ENCODE data around the gene ZBTB7C.

ZBTB7C gene

DNA sequence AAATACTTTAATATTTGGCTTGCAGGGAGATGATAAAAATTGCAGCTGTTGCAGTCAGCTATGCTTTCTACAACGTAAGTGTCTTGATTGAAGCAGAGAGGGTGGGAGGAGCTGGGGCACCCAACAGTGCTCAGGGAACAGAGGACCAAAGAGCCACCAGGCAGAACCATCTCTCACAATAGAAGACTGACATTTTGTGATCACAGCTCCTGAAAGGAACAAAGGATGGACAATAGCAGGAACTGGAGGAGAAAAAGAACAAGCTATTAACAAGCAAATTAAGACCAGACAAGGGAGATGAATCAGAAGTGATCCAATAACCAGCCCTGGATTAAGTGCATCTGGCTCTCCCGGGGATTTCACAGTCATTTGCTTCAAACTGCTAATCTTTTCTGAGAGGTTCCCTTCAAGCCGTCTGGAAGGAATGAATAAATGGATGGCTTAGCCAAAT is 413.1 kb downstream of the ZBTB7C start:
- no peaks in the 10 kb centered on the region for H3K79me2 ChIP-seq (ENCODE audit: insufficient read depth, low read length)
- TF ChIP-seq EZH2phosphoT487 (conservative IDR thresholded peaks at IDR 0.05; ENCODE audit: low read length), result no peak
- TF ChIP-seq, protein P1, sequence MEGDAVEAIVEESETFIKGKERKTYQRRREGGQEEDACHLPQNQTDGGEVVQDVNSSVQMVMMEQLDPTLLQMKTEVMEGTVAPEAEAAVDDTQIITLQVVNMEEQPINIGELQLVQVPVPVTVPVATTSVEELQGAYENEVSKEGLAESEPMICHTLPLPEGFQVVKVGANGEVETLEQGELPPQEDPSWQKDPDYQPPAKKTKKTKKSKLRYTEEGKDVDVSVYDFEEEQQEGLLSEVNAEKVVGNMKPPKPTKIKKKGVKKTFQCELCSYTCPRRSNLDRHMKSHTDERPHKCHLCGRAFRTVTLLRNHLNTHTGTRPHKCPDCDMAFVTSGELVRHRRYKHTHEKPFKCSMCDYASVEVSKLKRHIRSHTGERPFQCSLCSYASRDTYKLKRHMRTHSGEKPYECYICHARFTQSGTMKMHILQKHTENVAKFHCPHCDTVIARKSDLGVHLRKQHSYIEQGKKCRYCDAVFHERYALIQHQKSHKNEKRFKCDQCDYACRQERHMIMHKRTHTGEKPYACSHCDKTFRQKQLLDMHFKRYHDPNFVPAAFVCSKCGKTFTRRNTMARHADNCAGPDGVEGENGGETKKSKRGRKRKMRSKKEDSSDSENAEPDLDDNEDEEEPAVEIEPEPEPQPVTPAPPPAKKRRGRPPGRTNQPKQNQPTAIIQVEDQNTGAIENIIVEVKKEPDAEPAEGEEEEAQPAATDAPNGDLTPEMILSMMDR (IDR thresholded peaks at IDR 0.05; ENCODE audit: insufficient read depth, low read length, poor library complexity, severe bottlenecking), result no peak
- no peaks in the 10 kb centered on the region for H3K9me2 ChIP-seq (replicated peaks; ENCODE audit: insufficient read depth, low read length)
- H3K4me3 ChIP-seq (ENCODE audit: insufficient read depth, low read length, poor library complexity, severe bottlenecking), result no peak overlapping the region
- no peaks in the 10 kb centered on the region for H3K27me3 ChIP-seq (ENCODE audit: low read length)
- no peak overlapping the region for H3K4me2 ChIP-seq (ENCODE audit: low read depth, low read length, poor library complexity, severe bottlenecking)
- no peaks in the 10 kb centered on the region for H3F3A ChIP-seq (ENCODE audit: insufficient read depth)
- H2AFZ ChIP-seq (ENCODE audit: low read depth, low read length, severe bottlenecking), result no peak overlapping the region
- no peak overlapping the region for H3K27ac ChIP-seq (ENCODE audit: low read depth, low read length)
- H3K9ac ChIP-seq (ENCODE audit: low read length), result no peak overlapping the region
- no peaks in the 10 kb centered on the region for H3K36me3 ChIP-seq (ENCODE audit: low read length)
- peaks cover 12% of the 10 kb centered on the region; the same call in 1 of the 2 replicates for H3K9me3 ChIP-seq (ENCODE audit: insufficient read depth, low read length)
- H4K20me1 ChIP-seq (ENCODE audit: low read depth, low read length), result no peaks in the 10 kb centered on the region

DNA sequence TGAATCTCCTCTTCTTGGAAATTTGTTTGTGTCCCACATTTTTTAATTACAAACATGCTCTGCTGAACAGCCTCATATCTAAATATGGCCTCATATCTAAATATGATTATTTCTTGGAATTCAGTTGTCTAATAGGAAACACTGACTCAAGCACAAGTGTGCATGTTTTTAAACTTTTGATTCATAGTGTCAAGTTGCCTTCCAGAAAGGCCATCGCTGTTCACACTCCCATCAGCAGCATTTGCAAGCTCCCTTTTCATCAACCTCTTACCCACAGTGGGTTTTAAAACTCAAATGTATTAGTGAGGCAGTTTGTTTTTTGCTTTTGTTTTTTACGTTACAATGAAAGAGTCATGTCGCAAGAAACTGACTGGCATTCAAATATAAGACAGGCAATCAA is 413.5 kb downstream of the ZBTB7C start:
- Histone ChIP-seq H3F3A (ENCODE audit: insufficient read depth) (no peaks in the 10 kb centered on the region), H2AFZ (ENCODE audit: low read depth, low read length, severe bottlenecking) (no peak overlapping the region), H3K4me3 (ENCODE audit: insufficient read depth, low read length, poor library complexity, severe bottlenecking) (no peak overlapping the region), H3K9me2 (replicated peaks; ENCODE audit: insufficient read depth, low read length) (no peaks in the 10 kb centered on the region), H3K9ac (ENCODE audit: low read length) (no peak overlapping the region), H3K27ac (ENCODE audit: low read depth, low read length) (no peak overlapping the region), H4K20me1 (ENCODE audit: low read depth, low read length) (no peaks in the 10 kb centered on the region), H3K36me3 (ENCODE audit: low read length) (no peaks in the 10 kb centered on the region), H3K27me3 (ENCODE audit: low read length) (no peaks in the 10 kb centered on the region), H3K9me3 (ENCODE audit: insufficient read depth, low read length) (peaks cover 12% of the 10 kb centered on the region; the same call in 1 of the 2 replicates), H3K79me2 (ENCODE audit: insufficient read depth, low read length) (no peaks in the 10 kb centered on the region), H3K4me2 (ENCODE audit: low read depth, low read length, poor library complexity, severe bottlenecking) (no peak overlapping the region)
- TF ChIP-seq, protein P1 (IDR thresholded peaks at IDR 0.05; ENCODE audit: insufficient read depth, low read length, poor library complexity, severe bottlenecking), result no peak
- TF ChIP-seq EZH2phosphoT487 (conservative IDR thresholded peaks at IDR 0.05; ENCODE audit: low read length), result no peak

DNA sequence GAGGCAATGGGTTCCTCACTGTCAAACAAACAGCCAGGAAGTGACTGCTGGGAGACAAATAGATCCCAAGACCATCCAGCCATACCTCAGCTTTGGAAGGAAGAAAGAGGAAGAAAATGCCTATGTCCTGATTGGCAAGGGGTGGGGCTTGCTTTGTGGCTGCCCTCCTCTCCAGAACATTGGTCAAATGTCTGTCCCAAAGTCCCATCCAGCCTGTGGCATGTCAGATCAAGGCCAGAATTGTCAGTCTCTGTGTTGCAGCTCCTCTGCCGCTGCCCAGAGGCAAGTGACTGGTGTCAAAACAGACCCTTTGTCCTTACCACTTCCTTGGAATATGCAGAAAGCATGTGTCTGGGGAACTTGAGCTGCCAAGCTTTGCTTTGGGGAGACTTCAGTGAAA is 415.8 kb downstream of the ZBTB7C start:
- TF ChIP-seq, protein P1 (IDR thresholded peaks at IDR 0.05; ENCODE audit: insufficient read depth, low read length, poor library complexity, severe bottlenecking), result no peak
- TF ChIP-seq EZH2phosphoT487 (conservative IDR thresholded peaks at IDR 0.05; ENCODE audit: low read length), result no peak
- no peaks in the 10 kb centered on the region for H3K27me3 ChIP-seq (ENCODE audit: low read length)
- peaks cover 12% of the 10 kb centered on the region; the same call in 1 of the 2 replicates for H3K9me3 ChIP-seq (ENCODE audit: insufficient read depth, low read length)
- H2AFZ ChIP-seq (ENCODE audit: low read depth, low read length, severe bottlenecking), result no peak overlapping the region
- no peaks in the 10 kb centered on the region for H3K36me3 ChIP-seq (ENCODE audit: low read length)
- H3K27ac ChIP-seq (ENCODE audit: low read depth, low read length), result no peak overlapping the region
- no peaks in the 10 kb centered on the region for H4K20me1 ChIP-seq (ENCODE audit: low read depth, low read length)
- H3K79me2 ChIP-seq (ENCODE audit: insufficient read depth, low read length), result no peaks in the 10 kb centered on the region
- H3K9me2 ChIP-seq (replicated peaks; ENCODE audit: insufficient read depth, low read length), result no peaks in the 10 kb centered on the region
- no peaks in the 10 kb centered on the region for H3F3A ChIP-seq (ENCODE audit: insufficient read depth)
- H3K4me3 ChIP-seq (ENCODE audit: insufficient read depth, low read length, poor library complexity, severe bottlenecking), result no peak overlapping the region
- H3K9ac ChIP-seq (ENCODE audit: low read length), result no peak overlapping the region
- no peak overlapping the region for H3K4me2 ChIP-seq (ENCODE audit: low read depth, low read length, poor library complexity, severe bottlenecking)

Measured in SU-DHL-6 (cell line).